PC-3 (cell line): Measurements from ENCODE around the gene STXBP5.

Source experiments
- CTCF ChIP-seq: fragments of 300-600 bp; sonication (generic); conservative IDR thresholded peaks from 2 replicates; pipeline ENCODE4 v1.5.1; 2017; ENCODE audit warnings: antibody characterized with exemption, low read depth, mild to moderate bottlenecking, low read length
- EZH2 ChIP-seq: fragments of 300-600 bp; sonication (generic); IDR thresholded peaks from one replicate; pipeline ENCODE4 v1.6.1; 2017; ENCODE audit warnings: antibody characterized with exemption, mild to moderate bottlenecking, low read length; ENCODE audit not compliant: unreplicated experiment
- EZH2phosphoT487 ChIP-seq: fragments of 300-600 bp; sonication (generic); IDR thresholded peaks from 2 replicates; pipeline ENCODE4 v1.6.1; 2018; ENCODE audit warnings: mild to moderate bottlenecking, antibody characterized with exemption, low read length, borderline replicate concordance

DNA sequence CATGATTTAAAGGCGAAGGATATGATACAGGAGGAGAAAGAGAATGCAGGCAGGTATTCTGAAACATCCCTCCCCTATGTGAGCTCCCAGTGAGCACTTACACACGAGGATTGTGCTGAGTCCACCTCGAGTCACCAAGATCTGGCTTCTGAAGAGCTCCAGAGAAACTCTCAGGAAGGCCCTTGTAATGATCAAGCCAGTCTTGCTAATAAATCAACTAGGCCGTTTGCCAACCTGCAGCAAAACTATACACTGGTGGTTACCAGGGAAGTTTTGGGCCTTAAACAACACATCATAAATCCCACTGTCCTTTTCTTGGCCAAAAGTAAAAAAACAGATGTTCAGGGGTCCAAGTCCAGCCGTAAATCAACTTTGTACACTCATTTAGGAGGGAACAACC lies 79.2 kb downstream of the STXBP5 start:
- TF ChIP-seq CTCF = no peak
- TF ChIP-seq EZH2phosphoT487 = no peak
- no peak for TF ChIP-seq EZH2
